ENCODE results near the gene CNR1. TPM values are rescaled to one million over a fixed set of nuclear protein-coding genes. Genes with fewer than 3 reads are reported as not detected.

Gene CNR1
- total RNA-seq (2014; rRNA removed; shearing (Covaris generic)), result 4.6 and 5.1 TPM in 2 replicates

DNA sequence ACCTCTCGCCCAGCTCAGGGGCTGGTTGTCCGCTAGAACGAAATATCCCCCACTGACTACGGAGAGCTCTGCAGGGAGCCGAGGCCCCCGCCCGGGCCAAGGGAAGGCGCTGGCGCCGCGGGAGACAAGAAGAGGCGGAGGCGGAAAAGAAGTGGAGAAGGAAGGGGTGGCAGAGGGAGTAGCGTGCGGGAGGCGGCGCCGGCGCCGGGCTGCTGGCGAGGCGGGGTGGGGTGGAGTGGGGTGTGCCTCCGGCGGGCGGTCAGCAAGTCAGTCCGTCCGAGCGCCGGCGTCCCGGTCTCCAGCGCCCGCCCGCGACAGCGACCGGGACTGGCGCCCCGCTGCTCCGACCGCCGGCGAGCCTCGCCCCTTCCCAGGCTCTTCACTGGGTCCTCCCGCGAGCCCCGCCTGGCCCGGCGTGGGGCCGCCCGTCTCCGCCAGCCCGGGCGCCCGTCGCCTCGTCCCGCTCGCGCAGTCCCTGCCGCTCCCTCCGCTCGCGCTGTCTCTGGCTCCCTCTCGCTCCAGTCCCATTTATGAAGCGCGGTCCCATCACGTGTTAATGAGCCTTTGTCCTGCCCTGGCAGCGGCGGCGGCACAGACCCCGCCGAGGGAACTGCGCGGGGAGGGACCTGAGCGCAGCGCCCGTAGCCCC, at the start of gene CNR1:
Gene CNR1, minus strand, starts transcription at position 504 of the 649 bp plus-strand sequence. CDS start 21,073 bp downstream, outside the sequence.

Other genes starting within 250 kb of the CNR1 start
- not detected in 2 replicates for gene SPACA1, start 118.5 kb downstream of the CNR1 start, total RNA-seq (2014; rRNA removed; shearing (Covaris generic))

Data from A375 (cell line).